Measurements from ENCODE around the gene ZNF580. TPM values are rescaled to one million over a fixed set of nuclear protein-coding genes. Genes with fewer than 3 reads are reported as not detected.

ZNF580 gene
- total RNA-seq, 1 experiment from 2014 or later = 32.0 TPM

- TF ChIP-seq, protein P1, sequence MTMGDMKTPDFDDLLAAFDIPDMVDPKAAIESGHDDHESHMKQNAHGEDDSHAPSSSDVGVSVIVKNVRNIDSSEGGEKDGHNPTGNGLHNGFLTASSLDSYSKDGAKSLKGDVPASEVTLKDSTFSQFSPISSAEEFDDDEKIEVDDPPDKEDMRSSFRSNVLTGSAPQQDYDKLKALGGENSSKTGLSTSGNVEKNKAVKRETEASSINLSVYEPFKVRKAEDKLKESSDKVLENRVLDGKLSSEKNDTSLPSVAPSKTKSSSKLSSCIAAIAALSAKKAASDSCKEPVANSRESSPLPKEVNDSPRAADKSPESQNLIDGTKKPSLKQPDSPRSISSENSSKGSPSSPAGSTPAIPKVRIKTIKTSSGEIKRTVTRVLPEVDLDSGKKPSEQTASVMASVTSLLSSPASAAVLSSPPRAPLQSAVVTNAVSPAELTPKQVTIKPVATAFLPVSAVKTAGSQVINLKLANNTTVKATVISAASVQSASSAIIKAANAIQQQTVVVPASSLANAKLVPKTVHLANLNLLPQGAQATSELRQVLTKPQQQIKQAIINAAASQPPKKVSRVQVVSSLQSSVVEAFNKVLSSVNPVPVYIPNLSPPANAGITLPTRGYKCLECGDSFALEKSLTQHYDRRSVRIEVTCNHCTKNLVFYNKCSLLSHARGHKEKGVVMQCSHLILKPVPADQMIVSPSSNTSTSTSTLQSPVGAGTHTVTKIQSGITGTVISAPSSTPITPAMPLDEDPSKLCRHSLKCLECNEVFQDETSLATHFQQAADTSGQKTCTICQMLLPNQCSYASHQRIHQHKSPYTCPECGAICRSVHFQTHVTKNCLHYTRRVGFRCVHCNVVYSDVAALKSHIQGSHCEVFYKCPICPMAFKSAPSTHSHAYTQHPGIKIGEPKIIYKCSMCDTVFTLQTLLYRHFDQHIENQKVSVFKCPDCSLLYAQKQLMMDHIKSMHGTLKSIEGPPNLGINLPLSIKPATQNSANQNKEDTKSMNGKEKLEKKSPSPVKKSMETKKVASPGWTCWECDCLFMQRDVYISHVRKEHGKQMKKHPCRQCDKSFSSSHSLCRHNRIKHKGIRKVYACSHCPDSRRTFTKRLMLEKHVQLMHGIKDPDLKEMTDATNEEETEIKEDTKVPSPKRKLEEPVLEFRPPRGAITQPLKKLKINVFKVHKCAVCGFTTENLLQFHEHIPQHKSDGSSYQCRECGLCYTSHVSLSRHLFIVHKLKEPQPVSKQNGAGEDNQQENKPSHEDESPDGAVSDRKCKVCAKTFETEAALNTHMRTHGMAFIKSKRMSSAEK (CRISPR knock-in tag; IDR thresholded peaks at IDR 0.05; ENCODE audit: borderline replicate concordance) = no peak
- TF ChIP-seq CREB1 (CRISPR knock-in tag; IDR thresholded peaks at IDR 0.05) = no peak
Observed at GRCh38 chr19:55692681-55693081, 51.9 kb downstream of the ZNF580 start (continued).

Other genes starting within 250 kb of the ZNF580 start
- gene UBE2S, start 233.2 kb upstream of the ZNF580 start, total RNA-seq (2021) = 442 to 516 TPM (median 467 TPM) in 3 replicates
- 0.79 to 0.94 TPM (median 0.87 TPM) in 3 replicates for gene SHISA7, start 197.7 kb upstream of the ZNF580 start, total RNA-seq (2021)
- gene ISOC2, start 179.4 kb upstream of the ZNF580 start, total RNA-seq (2021) = 96.3 to 96.6 TPM (median 96.4 TPM) in 3 replicates
- 2.1 to 2.5 TPM (median 2.2 TPM) in 3 replicates for gene C19orf85, start 176.3 kb upstream of the ZNF580 start, total RNA-seq (2021)
- 14.0 to 23.6 TPM (median 17.8 TPM) in 3 replicates for gene ZNF628, start 164.4 kb upstream of the ZNF580 start, total RNA-seq (2021)
- 71.9 to 87.7 TPM (median 74.8 TPM) in 3 replicates for gene NAT14, start 155.8 kb upstream of the ZNF580 start, total RNA-seq (2021)
- 1.8 to 2.9 TPM (median 2.5 TPM) in 3 replicates for gene SSC5D, start 152.6 kb upstream of the ZNF580 start, total RNA-seq (2021)
- 5.2 to 6.4 TPM (median 5.8 TPM) in 3 replicates for gene SBK2, start 103.9 kb upstream of the ZNF580 start, total RNA-seq (2021)
- gene SBK3, start 95.5 kb upstream of the ZNF580 start, total RNA-seq (2021) = 0.90 to 1.3 TPM (median 1.1 TPM) in 3 replicates
- gene ZNF579, start 60.2 kb upstream of the ZNF580 start, total RNA-seq (2021) = 29.7 to 30.4 TPM (median 30.0 TPM) in 3 replicates
- 20.1 to 22.7 TPM (median 20.6 TPM) in 3 replicates for gene FIZ1, start 41.5 kb upstream of the ZNF580 start, total RNA-seq (2021)
- gene ZNF524, start 40.7 kb upstream of the ZNF580 start, total RNA-seq (2021) = 5.5 to 6.3 TPM (median 5.5 TPM) in 3 replicates
- gene ZNF865, start 35.4 kb upstream of the ZNF580 start, total RNA-seq (2021) = 18.5 to 21.7 TPM (median 19.0 TPM) in 3 replicates
- 9.9 to 12.1 TPM (median 11.4 TPM) in 3 replicates for gene ZNF784, start 16.4 kb upstream of the ZNF580 start, total RNA-seq (2021)
- 94.6 to 100 TPM (median 99.5 TPM) in 3 replicates for gene ZNF581, start 2.6 kb downstream of the ZNF580 start, total RNA-seq (2021)
- 21.1 to 24.8 TPM (median 24.8 TPM) in 3 replicates for gene CCDC106, start 7.2 kb downstream of the ZNF580 start, total RNA-seq (2021)
- gene U2AF2, start 14.0 kb downstream of the ZNF580 start, total RNA-seq (2021) = 249 to 302 TPM (median 249 TPM) in 3 replicates
- gene EPN1, start 34.2 kb downstream of the ZNF580 start, total RNA-seq (2021) = 227 to 234 TPM (median 227 TPM) in 3 replicates
- not detected in 3 replicates for gene NLRP9, start 97.4 kb downstream of the ZNF580 start, total RNA-seq (2021)
- not detected in 3 replicates for gene RFPL4A, start 118.1 kb downstream of the ZNF580 start, total RNA-seq (2021)
- gene RFPL4AL1, start 128.1 kb downstream of the ZNF580 start, total RNA-seq (2021) = not detected in 3 replicates
- gene NLRP11, start 191.0 kb downstream of the ZNF580 start, total RNA-seq (2021) = not detected in 3 replicates
- gene NLRP4, start 195.5 kb downstream of the ZNF580 start, total RNA-seq (2021) = not detected in 3 replicates

Measured in WTC11 (cell line).